Pancreas (tissue), 10 donors: ENCODE data around the gene POFUT1. TPM values are rescaled to one million over a fixed set of nuclear protein-coding genes. Genes with fewer than 3 reads are reported as not detected.
"Not testable (repeated sequence)": the region's sequence is repeated elsewhere in the genome, so short reads cannot be mapped to it uniquely, and the experiment has no call there.

ENCODE experiments used
- ATAC-seq, 4 donors: fragments of 200-7000 bp; cut with Tn5 transposase; one replicate each; pipeline versions ENCODE4 v1.8.0 to v1.9.1; 2020; ENCODE audit warnings: mild to moderate bottlenecking in 4 of 4, moderate library complexity in 4 of 4
- DNase-seq, 6 donors: peaks; one replicate each; pipeline ENCODE4 v3.0.0-alpha.2; 2020
- FAIRE-seq: peaks from 2 replicates; lab custom pipeline; 2012; peaks lifted over from hg19 to GRCh38; lab: Jason Lieb, UNC
- H3K27ac ChIP-seq, 4 donors: fragments of 200-600 bp; sonication (generic); 1 replicate in 3 of 4; 2 replicates in 1 of 4; pipeline versions ENCODE4 v1.5.0 to v1.8.0; 2020
- H3K27me3 ChIP-seq, 4 donors: fragments of 200-600 bp; one replicate each; pipeline ENCODE4 v1.8.0; 2021
- H3K36me3 ChIP-seq, 3 donors: fragments of 200-600 bp; sonication (generic) in 1 of 3; one replicate each; pipeline versions ENCODE4 v1.5.0 to v1.8.0; 2020 to 2021
- H3K4me1 ChIP-seq, 3 donors: fragments of 200-600 bp; one replicate each; pipeline ENCODE4 v1.8.0; 2021
- H3K4me3 ChIP-seq, 4 donors: fragments of 200-600 bp; sonication (generic) in 2 of 4; one replicate each; pipeline versions ENCODE4 v1.5.0 to v1.8.0; 2020 to 2021
- H3K9me3 ChIP-seq, 4 donors: fragments of 200-600 bp; one replicate each; pipeline ENCODE4 v1.8.0; 2021
- CTCF ChIP-seq, 4 donors: fragments of 200-600 bp; sonication (generic) in 3 of 4; IDR thresholded peaks; one replicate each; pipeline versions ENCODE4 v1.5.0 to v1.8.0; 2021; ENCODE audit warnings: antibody characterized with exemption in 4 of 4
- WGBS, 2 donors: extraction: QIAGEN DNeasy Blood & Tissue Kit; methylation state at CpG; one replicate each; pipeline ENCODE4 v1.1.7; 2013; 5-methylcytosine and 5-hydroxymethylcytosine counted together
- intact Hi-C, 3 donors: fragments of 100-400 bp; cut with DNase I; formaldehyde crosslinking; loops; one replicate each; pipeline versions ENCODE4 v1.11.1 to v1.14.2; 2022
- polyA plus RNA-seq, 2 donors: library from polyadenylated mRNA; stranded (reverse); fragments of 200-250 nt; gene quantifications; one replicate each; pipeline ENCODE4 v1.2.3, GENCODE V29; 2013
- total RNA-seq, 6 donors: library from RNA; stranded (reverse); fragmentation: NEBNext Ultra II Directional in 4 of 6; extraction: Animal tissue kit (Norgen Biotek cat#: 25700) in 4 of 6; gene quantifications; one replicate each; pipeline versions ENCODE4 v1.2.1 to v1.2.4, GENCODE V29; 2021 to 2023
- donor health status: healthy with polysubstance abuse.
- donor health status: DM: no; HTN: no; CAD: no; lungs with moderate emphysema.
- donor health status: DM: no; HTN: no; CAD: no.
- donor health status: control.
- donor health status: control.
- donor health status: Bipolar disorder and iron deficiency.
- donor health status: DM: yes; HTN: yes; CAD: no.
- donor health status: DM: no; HTN: no; CAD: no.
- donor health status: DM: no; HTN: no; CAD: no.
- donor health status: DM: yes; HTN: yes; CAD: no.

Gene POFUT1
- total and polyA plus RNA-seq, 8 donors: 7.3 to 20.7 (median 14.9) TPM

GRCh38 chr20:32165836-32166545 is 41.7 kb upstream of the POFUT1 start:
- Histone ChIP-seq H3K4me1 (no peaks in the 10 kb centered on the region), H3K27me3 (no peaks in the 10 kb centered on the region), H3K4me3 (no peak overlapping the region), H3K27ac (no peak overlapping the region), H3K9me3 (no peaks in the 10 kb centered on the region), H3K36me3 (peaks cover 0 to 35% (median 3%) of the 10 kb centered on the region in 3 donors)
- 90 to 92% methylated on average over 8 of the region's 8 CpGs for WGBS, 2 donors
- DNase-seq (peak in 1 of 6 donors; percentile 41), ATAC-seq (peak in 1 of 4 donors; percentile 22), FAIRE-seq (no peak)
- TF ChIP-seq CTCF (IDR thresholded peaks at IDR 0.05): no peak
- intact Hi-C loops: no loop called here

- H3K27ac ChIP-seq: no peak overlapping the region
- no peaks in the 10 kb centered on the region for H3K4me1 ChIP-seq
- intact Hi-C loops: no loop called here
- DNase-seq: peak in 1 of 6 donors; percentile 33
- peaks cover 0 to 19% (median 3%) of the 10 kb centered on the region in 3 donors for H3K36me3 ChIP-seq
- TF ChIP-seq CTCF (IDR thresholded peaks at IDR 0.05): no peak
- H3K9me3 ChIP-seq: no peaks in the 10 kb centered on the region
- no peak overlapping the region for H3K4me3 ChIP-seq
- WGBS, 2 donors: 94 to 95% methylated on average over 4 of the region's 4 CpGs
- ATAC-seq: no peak
- no peaks in the 10 kb centered on the region for H3K27me3 ChIP-seq
- no peak for FAIRE-seq
Measured at GRCh38 chr20:32167552-32167951, 40.1 kb upstream of the POFUT1 start.

DNA sequence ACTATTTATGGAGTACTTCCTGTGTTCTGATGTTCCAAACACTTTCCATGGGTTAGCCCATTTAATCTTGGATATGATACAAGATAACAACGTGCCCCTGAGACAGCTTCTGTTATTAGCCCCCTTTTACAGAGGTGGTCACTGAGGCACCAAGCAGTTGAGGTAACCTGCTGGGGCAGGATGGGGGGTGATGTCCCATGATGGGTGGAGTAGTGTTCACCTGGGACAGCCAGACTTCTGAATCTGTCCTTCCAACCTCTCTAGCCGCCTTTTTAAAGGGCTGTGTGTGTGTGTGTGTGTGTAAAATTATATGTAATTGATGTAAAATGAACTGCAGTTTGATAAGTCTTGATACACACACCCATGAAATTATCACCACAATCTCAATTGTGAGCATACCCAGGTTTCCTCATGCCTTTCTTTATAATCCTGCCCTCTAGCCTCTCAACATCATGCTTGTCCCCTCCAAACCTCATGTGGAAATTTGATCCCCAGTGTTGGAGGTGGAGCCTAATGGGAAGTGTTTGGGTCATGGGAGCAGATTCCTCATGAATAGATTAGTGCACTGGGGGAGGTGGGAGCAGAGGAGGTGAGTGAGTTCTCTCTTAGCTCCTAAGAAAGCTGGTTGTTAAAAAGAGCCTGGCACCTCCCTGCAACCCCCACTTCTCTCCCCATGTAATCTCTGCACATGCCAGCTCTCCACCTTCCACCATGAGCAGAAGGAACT is 39.3 kb upstream of the POFUT1 start:
- Histone ChIP-seq H3K4me1 (no peaks in the 10 kb centered on the region), H3K36me3 (peaks cover 0 to 15% (median 3%) of the 10 kb centered on the region in 3 donors), H3K27me3 (no peaks in the 10 kb centered on the region), H3K9me3 (no peaks in the 10 kb centered on the region), H3K27ac (no peak overlapping the region), H3K4me3 (no peak overlapping the region)
- DNase-seq: peak in 1 of 6 donors; percentile 6
- ATAC-seq: peak in 3 of 4 donors; percentile 12 to 40 (median 36)
- FAIRE-seq: no peak
- 74 to 83% methylated on average over 2 of the region's 2 CpGs for WGBS, 2 donors
- TF ChIP-seq CTCF (IDR thresholded peaks at IDR 0.05): no peak
- intact Hi-C loops: no loop called here

DNA sequence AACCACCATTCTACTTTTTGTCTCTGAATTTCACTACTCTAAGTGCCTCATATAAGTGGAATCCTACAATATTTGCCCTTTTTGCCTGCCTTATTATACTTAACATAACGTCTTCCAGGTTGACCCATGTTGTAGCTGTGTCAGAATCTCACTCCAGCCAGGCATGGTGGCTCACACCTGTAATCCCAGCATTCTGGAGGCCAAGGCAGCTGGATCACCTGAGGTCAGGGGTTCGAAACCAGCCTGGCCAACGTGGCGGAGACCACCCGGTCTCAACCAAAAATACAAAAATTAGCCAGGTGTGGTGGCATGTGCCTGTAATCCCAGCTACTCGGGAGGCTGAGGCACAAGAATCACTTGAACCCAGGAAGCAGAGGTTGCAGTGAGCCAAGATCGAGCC is 30.0 kb upstream of the POFUT1 start:
- DNase-seq: peak in 1 of 6 donors; percentile 11
- H3K36me3 ChIP-seq, H3K27ac ChIP-seq, H3K4me3 ChIP-seq, H3K27me3 ChIP-seq, FAIRE-seq, intact Hi-C loops, ATAC-seq, H3K9me3 ChIP-seq, H3K4me1 ChIP-seq: not testable (repeated sequence)
- 94 to 97% methylated on average over 7 of the region's 7 CpGs for WGBS, 2 donors

- no peaks in the 10 kb centered on the region for H3K9me3 ChIP-seq
- H3K4me1 ChIP-seq: no peaks in the 10 kb centered on the region
- DNase-seq: peak in 1 of 6 donors; percentile 13
- no peak for FAIRE-seq
- H3K27ac ChIP-seq: no peak overlapping the region
- H3K36me3 ChIP-seq: no peaks in the 10 kb centered on the region
- no peak for TF ChIP-seq CTCF (IDR thresholded peaks at IDR 0.05)
- intact Hi-C loops: no loop called here
- H3K4me3 ChIP-seq: no peak overlapping the region
- no peaks in the 10 kb centered on the region for H3K27me3 ChIP-seq
- ATAC-seq: no peak
- WGBS, 2 donors: 90 to 94% methylated on average over 2 of the region's 2 CpGs
Measured at GRCh38 chr20:32179515-32179914, 28.2 kb upstream of the POFUT1 start.
